ENCODE results near the gene EGFL7.

Gene EGFL7

GRCh38 chr9:136720898-136721338 lies 58.2 kb downstream of the EGFL7 start:
- peaks cover 9% of the 10 kb centered on the region for H3K79me2 ChIP-seq (ENCODE audit: control insufficient read depth, low read length)
- no peaks in the 10 kb centered on the region for H3K9me3 ChIP-seq (ENCODE audit: control insufficient read depth, insufficient read depth, low read length)
- peaks cover 28% of the 10 kb centered on the region for H3K4me1 ChIP-seq (ENCODE audit: control insufficient read depth, low read length)
- no peaks in the 10 kb centered on the region for H3K9me2 ChIP-seq (replicated peaks; ENCODE audit: control insufficient read depth, low read length)
- TF ChIP-seq CTCF (IDR thresholded peaks at IDR 0.05; ENCODE audit: low read depth, low read length, poor library complexity, severe bottlenecking) = no peak
- TF ChIP-seq EZH2phosphoT487 (IDR thresholded peaks at IDR 0.05; ENCODE audit: borderline replicate concordance, low read length) = no peak
- no peak overlapping the region for H3K4me3 ChIP-seq (ENCODE audit: low read length)
- H3K27ac ChIP-seq (ENCODE audit: low read depth, low read length) = no peak overlapping the region
- H3F3A ChIP-seq (ENCODE audit: control insufficient read depth, insufficient read depth) = peaks cover 37% of the 10 kb centered on the region
- peaks cover 43% of the 10 kb centered on the region for H3K36me3 ChIP-seq (ENCODE audit: control insufficient read depth, low read length)
- no peaks in the 10 kb centered on the region for H3K27me3 ChIP-seq (ENCODE audit: control insufficient read depth, low read length)
- H4K20me1 ChIP-seq (ENCODE audit: control insufficient read depth, insufficient read depth, low read depth, low read length) = peaks cover 6% of the 10 kb centered on the region
- no peak overlapping the region for H3K4me2 ChIP-seq (ENCODE audit: low read length)

GRCh38 chr9:136721339-136722092 lies 58.8 kb downstream of the EGFL7 start:
- Histone ChIP-seq H4K20me1 (ENCODE audit: control insufficient read depth, insufficient read depth, low read depth, low read length) (peaks cover 12% of the 10 kb centered on the region), H3K4me1 (ENCODE audit: control insufficient read depth, low read length) (peaks cover 34% of the 10 kb centered on the region), H3K27me3 (ENCODE audit: control insufficient read depth, low read length) (no peaks in the 10 kb centered on the region), H3F3A (ENCODE audit: control insufficient read depth, insufficient read depth) (peaks cover 43% of the 10 kb centered on the region), H3K27ac (ENCODE audit: low read depth, low read length) (no peak overlapping the region), H3K9me3 (ENCODE audit: control insufficient read depth, insufficient read depth, low read length) (no peaks in the 10 kb centered on the region), H3K9me2 (replicated peaks; ENCODE audit: control insufficient read depth, low read length) (no peaks in the 10 kb centered on the region), H3K36me3 (ENCODE audit: control insufficient read depth, low read length) (peaks cover 49% of the 10 kb centered on the region), H3K4me3 (ENCODE audit: low read length) (no peak overlapping the region), H3K4me2 (ENCODE audit: low read length) (no peak overlapping the region), H3K79me2 (ENCODE audit: control insufficient read depth, low read length) (peaks cover 15% of the 10 kb centered on the region)
- TF ChIP-seq EZH2phosphoT487 (IDR thresholded peaks at IDR 0.05; ENCODE audit: borderline replicate concordance, low read length) = no peak
- TF ChIP-seq CTCF (IDR thresholded peaks at IDR 0.05; ENCODE audit: low read depth, low read length, poor library complexity, severe bottlenecking) = no peak

All from DOHH2 (cell line).